Tibial nerve (tissue), 4 donors: Measurements from ENCODE around the gene RELN.

Experiments used
- CTCF ChIP-seq, 5 experiments: fragments of 200-600 bp in 3 of 5; fragments of 450-650 bp in 2 of 5; sonication (generic) in 3 of 5; IDR thresholded peaks; one replicate each; pipeline ENCODE4 v1.5.1; 2016 to 2019; ENCODE audit warnings: antibody characterized with exemption in 5 of 5, mild to moderate bottlenecking in 3 of 5, moderate library complexity in 2 of 5
- EP300 ChIP-seq, 2 donors: sonication (generic); formaldehyde crosslinking; IDR thresholded peaks; one replicate each; pipeline ENCODE4 v1.6.1; 2017; ENCODE audit warnings: antibody characterized with exemption in 2 of 2, mild to moderate bottlenecking in 1 of 2
- POLR2A ChIP-seq, 2 donors: fragments of 450-650 bp; IDR thresholded peaks; one replicate each; pipeline ENCODE4 v1.6.1; 2017; ENCODE audit warnings: antibody characterized with exemption in 2 of 2, mild to moderate bottlenecking in 2 of 2, moderate library complexity in 2 of 2

DNA sequence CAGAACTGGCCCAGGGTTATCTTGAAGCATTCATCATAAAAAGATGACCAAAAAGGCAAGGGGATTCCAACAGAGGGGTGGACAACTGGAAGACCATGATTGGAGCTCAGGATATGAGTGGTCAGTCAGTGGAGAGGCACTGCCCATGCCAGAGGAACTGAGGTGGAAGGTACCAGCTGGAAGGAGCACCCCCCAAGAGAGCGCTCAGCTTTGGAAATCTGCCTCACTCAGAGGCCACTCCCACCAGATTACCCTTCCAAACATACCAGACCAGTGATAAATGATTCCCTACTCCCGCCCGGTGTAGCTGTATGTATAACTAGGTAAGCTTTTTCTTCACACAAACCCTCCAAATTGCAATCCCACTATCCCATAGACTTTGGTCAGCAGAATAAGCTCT, 286.5 kb downstream of the RELN start:
- TF ChIP-seq CTCF (IDR thresholded peaks at IDR 0.05): no peak
- no peak for TF ChIP-seq EP300 (IDR thresholded peaks at IDR 0.05)
- no peak for TF ChIP-seq POLR2A (IDR thresholded peaks at IDR 0.05)
